Fibroblast of pulmonary artery (primary cell): ENCODE measurements around the gene ZNF414.
"Not testable (repeated sequence)": the region's sequence is repeated elsewhere in the genome, so short reads cannot be mapped to it uniquely, and the experiment has no call there.

Experiments used
- DNase-seq: peaks from one replicate; pipeline ENCODE4 v3.0.0-alpha.2; 2010; ENCODE audit warnings: low read depth
- H3K4me3 ChIP-seq: replicated peaks from 2 replicates; pipeline ENCODE4 v1.5.1; 2011; ENCODE audit warnings: low read depth, mild to moderate bottlenecking, control low read depth, low read length, moderate library complexity
- TF ChIP-seq, protein P1 (sequence below): IDR thresholded peaks from 2 replicates; pipeline ENCODE4 v1.5.1; 2011; ENCODE audit warnings: mild to moderate bottlenecking, control low read depth, low read length, inconsistent platforms; ENCODE audit errors: missing control alignments

ZNF414 gene, protein sequence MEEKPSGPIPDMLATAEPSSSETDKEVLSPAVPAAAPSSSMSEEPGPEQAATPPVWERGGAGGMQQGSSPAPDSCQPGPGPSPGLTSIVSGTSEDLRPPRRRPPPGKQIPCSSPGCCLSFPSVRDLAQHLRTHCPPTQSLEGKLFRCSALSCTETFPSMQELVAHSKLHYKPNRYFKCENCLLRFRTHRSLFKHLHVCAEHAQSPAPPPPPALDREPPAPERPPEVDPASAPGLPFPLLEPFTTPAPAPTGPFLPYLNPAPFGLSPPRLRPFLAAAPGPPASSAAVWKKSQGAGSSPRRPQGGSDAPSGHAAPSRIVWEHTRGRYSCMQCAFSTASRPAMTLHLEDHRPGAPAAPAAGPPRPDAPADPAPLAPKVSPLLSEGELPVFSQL

DNA sequence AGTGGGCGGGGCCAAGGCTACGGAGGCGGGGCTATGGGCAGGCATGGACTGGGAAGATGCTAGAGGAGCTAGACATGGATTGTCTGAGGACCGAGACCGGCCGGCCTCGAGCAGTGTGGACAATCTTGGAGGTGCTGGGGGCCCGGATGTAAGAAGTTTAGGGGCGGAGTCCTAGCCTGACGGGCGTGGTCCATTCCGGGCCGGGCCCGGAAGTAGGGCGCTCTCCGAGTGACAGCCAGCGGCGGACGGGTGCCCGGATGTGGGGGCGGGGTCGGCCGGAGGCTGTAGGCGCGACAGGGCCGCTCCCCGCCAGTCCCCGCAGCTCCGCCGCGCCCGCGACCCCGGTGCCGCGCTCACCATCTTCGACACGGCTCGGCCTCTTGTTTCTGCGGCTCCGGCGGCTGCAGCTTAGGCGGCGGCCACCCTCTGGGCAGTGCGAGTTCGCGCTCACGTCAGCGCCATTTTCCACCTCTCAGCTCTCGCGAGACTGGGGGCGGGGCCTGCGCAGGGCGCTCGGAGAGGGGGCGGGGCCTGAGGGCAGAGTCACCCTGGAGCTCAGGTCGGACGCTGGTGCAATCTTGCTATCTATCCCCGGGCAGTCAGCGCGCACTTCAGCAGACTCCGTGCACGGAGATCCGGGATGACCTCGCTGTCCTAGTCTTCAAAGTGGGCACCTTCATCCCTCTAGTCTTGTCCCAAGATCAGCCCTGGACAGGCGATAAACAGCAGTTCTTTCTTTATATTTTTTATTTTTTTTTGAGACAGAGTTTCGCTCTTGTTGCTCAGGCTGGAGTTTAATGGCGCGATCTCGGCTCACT, at the start of gene ZNF414:
Gene ZNF414, minus strand, starts transcription at position 481 of the 818 bp plus-strand sequence. Its CDS starts 121 bp downstream, at position 360.
- peak; percentile 97 for DNase-seq
- peak within 1 kb of the TSS; percentile 64 for H3K4me3 ChIP-seq
- TF ChIP-seq, protein P1, sequence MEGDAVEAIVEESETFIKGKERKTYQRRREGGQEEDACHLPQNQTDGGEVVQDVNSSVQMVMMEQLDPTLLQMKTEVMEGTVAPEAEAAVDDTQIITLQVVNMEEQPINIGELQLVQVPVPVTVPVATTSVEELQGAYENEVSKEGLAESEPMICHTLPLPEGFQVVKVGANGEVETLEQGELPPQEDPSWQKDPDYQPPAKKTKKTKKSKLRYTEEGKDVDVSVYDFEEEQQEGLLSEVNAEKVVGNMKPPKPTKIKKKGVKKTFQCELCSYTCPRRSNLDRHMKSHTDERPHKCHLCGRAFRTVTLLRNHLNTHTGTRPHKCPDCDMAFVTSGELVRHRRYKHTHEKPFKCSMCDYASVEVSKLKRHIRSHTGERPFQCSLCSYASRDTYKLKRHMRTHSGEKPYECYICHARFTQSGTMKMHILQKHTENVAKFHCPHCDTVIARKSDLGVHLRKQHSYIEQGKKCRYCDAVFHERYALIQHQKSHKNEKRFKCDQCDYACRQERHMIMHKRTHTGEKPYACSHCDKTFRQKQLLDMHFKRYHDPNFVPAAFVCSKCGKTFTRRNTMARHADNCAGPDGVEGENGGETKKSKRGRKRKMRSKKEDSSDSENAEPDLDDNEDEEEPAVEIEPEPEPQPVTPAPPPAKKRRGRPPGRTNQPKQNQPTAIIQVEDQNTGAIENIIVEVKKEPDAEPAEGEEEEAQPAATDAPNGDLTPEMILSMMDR = no peak

DNA sequence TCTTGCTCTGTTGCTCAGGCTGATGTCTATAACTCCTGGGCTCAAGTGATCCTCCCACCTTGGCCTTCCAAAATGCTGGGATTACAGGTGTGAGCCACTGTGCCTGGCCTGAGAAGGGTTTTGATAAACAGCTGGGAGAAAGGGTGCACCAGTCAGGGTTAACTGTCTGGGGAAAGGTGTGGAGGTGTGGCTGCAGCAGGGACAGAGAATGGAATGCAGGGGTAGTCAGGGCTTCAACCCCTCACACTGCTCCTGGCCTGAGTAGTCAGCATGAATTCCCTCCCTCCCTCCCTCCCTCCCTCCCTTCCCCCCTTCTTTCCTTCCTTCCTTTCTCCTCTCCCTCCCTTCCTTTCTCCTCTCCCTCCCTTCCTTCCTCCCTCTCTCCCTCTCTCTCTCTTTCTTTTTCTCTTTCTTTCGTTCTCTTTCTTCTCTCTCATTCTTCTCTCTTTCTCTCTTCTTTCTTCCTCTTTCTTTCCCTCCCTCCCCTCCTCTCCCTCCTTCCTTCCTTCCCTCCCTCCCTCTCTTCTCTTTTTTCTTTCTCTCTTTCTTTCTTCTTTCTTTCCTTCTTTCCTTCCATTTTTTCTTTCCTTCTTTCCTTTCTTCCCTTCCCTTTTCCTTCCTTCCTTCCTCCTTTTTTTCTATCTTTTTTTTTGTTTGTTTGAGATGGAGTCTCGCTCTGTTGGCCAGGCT, 47.3 kb upstream of the ZNF414 start:
- no peak overlapping the region for H3K4me3 ChIP-seq
- TF ChIP-seq, protein P1 = no peak
- no peak for DNase-seq

DNA sequence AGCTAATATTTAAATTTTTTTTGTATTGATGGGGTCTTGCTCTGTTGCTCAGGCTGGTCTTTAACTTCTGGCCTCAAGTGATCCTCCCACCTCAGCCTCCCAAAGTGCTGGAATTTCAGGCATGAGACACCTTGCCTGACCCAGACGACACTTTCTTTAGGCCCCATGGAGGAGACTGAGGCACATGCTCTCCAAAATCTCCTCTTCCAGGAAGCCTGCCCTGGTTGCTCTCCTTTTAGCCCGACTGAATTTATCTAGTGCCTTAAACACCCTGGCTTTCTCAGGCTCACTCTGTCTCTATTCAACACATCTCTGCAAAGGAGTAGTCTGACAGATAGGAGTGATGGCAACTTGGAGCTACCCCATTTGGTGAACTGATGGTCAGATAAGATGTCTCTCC, 44.4 kb upstream of the ZNF414 start:
- TF ChIP-seq, protein P1 = no peak
- no peak overlapping the region for H3K4me3 ChIP-seq
- no peak for DNase-seq

DNA sequence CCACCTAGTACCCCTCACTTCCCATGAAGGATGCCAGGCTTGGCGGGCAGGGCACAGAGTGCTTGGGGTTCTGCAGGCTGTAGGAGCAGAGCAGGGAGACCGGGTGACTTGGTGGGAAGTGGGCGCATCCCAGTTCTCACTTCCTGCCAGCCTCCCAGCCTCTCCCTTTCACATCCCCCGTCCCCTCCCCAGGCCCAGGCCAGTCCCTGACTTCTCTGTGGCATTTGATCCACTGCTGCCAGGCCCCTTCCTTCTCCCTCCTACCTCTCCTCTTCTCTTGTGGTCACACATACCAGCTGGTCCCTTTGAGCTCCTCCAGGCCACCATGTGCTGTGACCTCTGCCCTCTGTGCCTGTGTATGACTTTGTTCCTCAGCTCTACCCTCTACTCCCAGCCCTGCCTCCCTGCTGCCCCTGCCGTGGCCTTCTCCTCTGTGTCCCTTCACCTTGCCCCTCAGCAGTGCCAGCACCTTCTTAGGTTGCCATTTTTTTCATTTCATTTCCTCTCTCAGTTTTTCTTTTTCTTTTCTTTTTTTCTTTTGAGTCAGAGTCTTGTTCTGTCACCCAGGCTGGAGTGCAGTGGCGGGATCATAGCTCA, 43.8 kb upstream of the ZNF414 start:
- DNase-seq = no peak
- TF ChIP-seq, protein P1 = no peak
- no peak overlapping the region for H3K4me3 ChIP-seq

DNA sequence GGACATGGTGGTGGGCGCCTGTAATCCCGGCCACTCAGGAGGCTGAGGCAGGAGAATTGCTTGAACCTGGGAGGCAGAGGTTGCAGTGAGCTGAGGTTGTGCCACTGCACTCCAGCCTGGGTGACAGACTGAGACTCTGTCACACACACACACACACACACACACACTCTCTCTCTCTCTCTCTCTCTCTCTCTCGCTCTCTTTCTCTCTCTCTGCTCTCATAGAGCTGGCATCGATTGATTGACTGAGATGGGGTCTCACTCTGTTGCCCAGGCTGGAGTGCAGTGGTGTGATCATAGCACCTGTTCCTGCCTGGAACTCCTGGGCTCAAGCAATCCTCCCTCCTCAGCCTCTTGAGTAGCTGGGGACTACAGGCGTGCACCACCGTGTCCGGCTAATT, 39.8 kb upstream of the ZNF414 start:
- H3K4me3 ChIP-seq, DNase-seq: not testable (repeated sequence)

DNA sequence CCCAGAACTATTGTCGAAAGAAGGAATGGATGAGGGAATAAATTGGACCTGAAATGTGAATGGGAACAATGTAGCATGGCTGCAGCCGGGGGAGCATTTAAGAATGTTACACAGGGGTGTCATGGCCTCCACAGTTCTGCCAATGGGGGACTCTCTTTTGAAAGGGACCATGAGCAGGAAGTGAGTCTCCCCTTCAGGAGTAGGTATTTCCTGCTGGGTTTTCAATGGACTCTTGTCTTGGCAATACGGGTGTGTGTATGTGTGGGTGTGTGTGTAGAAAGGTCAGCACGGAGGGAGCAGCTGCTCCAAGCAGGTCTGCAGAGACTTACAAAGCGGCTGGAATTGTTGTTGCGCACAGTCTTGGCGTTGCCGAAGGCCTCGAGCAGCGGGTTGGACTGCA, 38.8 kb upstream of the ZNF414 start:
- TF ChIP-seq, protein P1 = no peak
- DNase-seq = peak; percentile 51
- H3K4me3 ChIP-seq = no peak overlapping the region
